GM12878 (cell line): ENCODE measurements around the gene GRB10. TPM values are rescaled to one million over a fixed set of nuclear protein-coding genes. Genes with fewer than 3 reads are reported as not detected.

Source experiments
- ATAC-seq: fragments of 200-7000 bp; cut with Tn5 transposase; 3 replicates; pipeline ENCODE4 v1.9.1; 2020; ENCODE audit warnings: mild to moderate bottlenecking, moderate library complexity
- BruUV-seq: library from RNA; stranded (reverse); fragments of 400-500 nt; replicated peaks from 2 replicates; lab custom pipeline; 2021; lab: Mats Ljungman, UMichigan
- CTCF ChIA-PET: fragments of 300-600 bp; sonication (Branson Sonifier 250); formaldehyde crosslinking; extraction: SDS; loops from one replicate; lab custom pipeline; 2021; ENCODE audit warnings: inconsistent platforms; lab: Yijun Ruan, JAX
- POLR2A ChIA-PET: fragments of 350-600 bp; formaldehyde crosslinking; extraction: SDS; loops from one replicate; lab custom pipeline; 2021; ENCODE audit warnings: inconsistent platforms; lab: Charles Lee
- RAD21 ChIA-PET: fragments of 300-600 bp; sonication (Branson Sonifier 250); formaldehyde crosslinking; loops from one replicate; lab custom pipeline; 2023; ENCODE audit warnings: antibody characterized with exemption; ENCODE audit not compliant: unreplicated experiment; lab: Charles Lee
- SMC1A ChIA-PET: fragments of 300-600 bp; sonication (Branson Sonifier 250); formaldehyde crosslinking; loops from one replicate; lab custom pipeline; 2023; ENCODE audit not compliant: unreplicated experiment, uncharacterized antibody; lab: Charles Lee
- DNase-seq: peaks from one replicate; pipeline ENCODE4 v3.0.0-alpha.2; 2011; ENCODE audit warnings: low read depth, low spot score
- FAIRE-seq: peaks from 3 replicates; lab custom pipeline; 2011; peaks lifted over from hg19 to GRCh38; lab: Jason Lieb, UNC
- H2AFZ ChIP-seq: 2 replicates; pipeline ENCODE4 v1.6.0; 2011; ENCODE audit warnings: low read depth, low read length, control low read depth; ENCODE audit not compliant: control insufficient read depth
- H3K27ac ChIP-seq: 2 replicates; pipeline ENCODE4 v1.5.1; 2011; ENCODE audit warnings: control low read depth; ENCODE audit not compliant: control insufficient read depth, insufficient read depth
- H3K27me3 ChIP-seq, 2 experiments: replicated peaks in 1 of 2; 2 replicates each; pipeline versions ENCODE4 v1.6.0 to v1.6.1; 2011; ENCODE audit warnings: low read length in 1 of 2; ENCODE audit not compliant: control insufficient read depth in 2 of 2, insufficient read depth in 2 of 2
- H3K36me3 ChIP-seq, 2 experiments: 2 replicates each; pipeline ENCODE4 v1.5.1; 2011; ENCODE audit warnings: low read length in 1 of 2; ENCODE audit not compliant: control insufficient read depth in 2 of 2, insufficient read depth in 2 of 2
- H3K4me1 ChIP-seq: 2 replicates; pipeline ENCODE4 v1.6.1; 2011; ENCODE audit warnings: mild to moderate bottlenecking, low read length, moderate library complexity, mixed read lengths; ENCODE audit not compliant: control insufficient read depth, insufficient read depth
- H3K4me2 ChIP-seq: 2 replicates; pipeline ENCODE4 v1.6.0; 2011; ENCODE audit warnings: control low read depth; ENCODE audit not compliant: control insufficient read depth, insufficient read depth
- H3K4me3 ChIP-seq: fragments of 200-600 bp; sonication (generic); 2 replicates; pipeline ENCODE4 v1.5.1; 2016
- H3K79me2 ChIP-seq: 2 replicates; pipeline ENCODE4 v1.6.0; 2011; ENCODE audit warnings: low read length; ENCODE audit not compliant: control insufficient read depth, insufficient read depth
- H3K9ac ChIP-seq: 2 replicates; pipeline ENCODE4 v1.8.0; 2011; ENCODE audit warnings: low read length, control low read depth, mixed read lengths; ENCODE audit not compliant: control insufficient read depth, insufficient read depth
- H3K9me3 ChIP-seq: replicated peaks from 3 replicates; pipeline ENCODE4 v1.5.1; 2011; ENCODE audit warnings: mild to moderate bottlenecking, low read length; ENCODE audit not compliant: control insufficient read depth, insufficient read depth
- H4K20me1 ChIP-seq: 2 replicates; pipeline ENCODE4 v1.6.0; 2011; ENCODE audit not compliant: control insufficient read depth, insufficient read depth
- CHD1 ChIP-seq: IDR thresholded peaks from 2 replicates; pipeline ENCODE4 v1.6.1; 2012; ENCODE audit warnings: low read depth, low read length, improper control_type of control experiment
- E2F4 ChIP-seq: IDR thresholded peaks from 2 replicates; pipeline ENCODE4 v1.6.1; 2012; ENCODE audit warnings: low read depth, low read length, improper control_type of control experiment
- PML ChIP-seq: IDR thresholded peaks from 2 replicates; pipeline ENCODE4 v1.6.1; 2012; ENCODE audit warnings: low read length, inconsistent platforms
- RAD21 ChIP-seq: IDR thresholded peaks from 2 replicates; pipeline ENCODE4 v1.6.1; 2011; ENCODE audit warnings: mild to moderate bottlenecking, low read depth, low read length, moderate library complexity; ENCODE audit not compliant: insufficient read depth
- RELA ChIP-seq: fragments of 450-650 bp; IDR thresholded peaks from 2 replicates; pipeline ENCODE4 v1.8.0; 2014; ENCODE audit warnings: borderline replicate concordance; ENCODE audit not compliant: partially characterized antibody
- STAT3 ChIP-seq: IDR thresholded peaks from 2 replicates; pipeline ENCODE4 v1.6.1; 2011; ENCODE audit warnings: low read depth, low read length, improper control_type of control experiment
- ZNF217 ChIP-seq: fragments of 450-650 bp; IDR thresholded peaks from 2 replicates; pipeline ENCODE4 v1.6.1; 2017; ENCODE audit warnings: antibody characterized with exemption, mild to moderate bottlenecking
- ZNF24 ChIP-seq: fragments of 450-650 bp; IDR thresholded peaks from 2 replicates; pipeline ENCODE4 v1.6.1; 2017; ENCODE audit warnings: antibody characterized with exemption, mild to moderate bottlenecking
- WGBS: methylation state at CpG from one replicate; pipeline ENCODE4 v1.1.6; 2016; ENCODE audit warnings: low lambda C conversion rate; ENCODE audit not compliant: insufficient replicate concordance, insufficient coverage; ENCODE audit errors: missing lambda C conversion rate; 5-methylcytosine and 5-hydroxymethylcytosine counted together
- in situ Hi-C: fragments of 300-500 bp; cut with MboI; formaldehyde crosslinking; loops from 9 replicates; pipeline ENCODE4 v1.14.3; 2018; ENCODE audit warnings: mixed read lengths
- intact Hi-C: fragments of 100-400 bp; cut with micrococcal nuclease; formaldehyde crosslinking; loops from one replicate; pipeline ENCODE4 v1.14.2; 2022; ENCODE audit not compliant: unreplicated experiment
- polyA plus RNA-seq, 11 experiments: library from polyadenylated mRNA; depleted of rRNA in 4 of 11; unstranded in 6 of 11; stranded (reverse) in 5 of 11; fragments of >200 nt; fragmentation: Nextera tagmentation in 4 of 11; fragmentation: Illumina TruSeq in 1 of 11; extraction: Ambion mirVana in 4 of 11; extraction: Trizol in 1 of 11; gene quantifications; 1 replicate in 1 of 11; 2 replicates in 10 of 11; pipeline versions ENCODE4 v1.2.1 to v1.2.3, GENCODE V29; 2011 to 2016; ENCODE audit warnings: inconsistent platforms in 2 of 11, missing spikeins in 2 of 11, low read depth in 1 of 11
- total RNA-seq, 4 experiments: library from RNA; depleted of rRNA in 3 of 4; stranded (reverse); fragments of >200 nt in 3 of 4; fragmentation: Illumina TruSeq in 1 of 4; extraction: Trizol in 1 of 4; gene quantifications; 2 replicates each; pipeline versions ENCODE4 v1.2.1 to v1.2.3, GENCODE V29; 2013 to 2021
- TF ChIP-seq, protein P1 (sequence below), 3 experiments: IDR thresholded peaks in 2 of 3; conservative IDR thresholded peaks in 1 of 3; 2 replicates each; pipeline ENCODE4 v1.5.1; 2011; ENCODE audit warnings: low read depth in 3 of 3, low read length in 3 of 3, mild to moderate bottlenecking in 3 of 3, control low read depth in 2 of 3, moderate library complexity in 2 of 3, inconsistent platforms in 1 of 3, mixed read lengths in 1 of 3; ENCODE audit not compliant: control insufficient read depth in 2 of 3, insufficient read depth in 1 of 3; ENCODE audit errors: extremely low read depth in 1 of 3
- TF ChIP-seq, protein P2 (sequence below): fragments of 450-650 bp; formaldehyde crosslinking; IDR thresholded peaks from 2 replicates; pipeline ENCODE4 v1.4.0; 2022; ENCODE audit warnings: mild to moderate bottlenecking, moderate library complexity

Gene GRB10
- total and polyA plus RNA-seq, 10 of the 15 experiments (the other 5 are each of a cell fraction or from before 2014, with no cell fraction given), result 0.04 to 0.33 TPM; not detected in 8

DNA sequence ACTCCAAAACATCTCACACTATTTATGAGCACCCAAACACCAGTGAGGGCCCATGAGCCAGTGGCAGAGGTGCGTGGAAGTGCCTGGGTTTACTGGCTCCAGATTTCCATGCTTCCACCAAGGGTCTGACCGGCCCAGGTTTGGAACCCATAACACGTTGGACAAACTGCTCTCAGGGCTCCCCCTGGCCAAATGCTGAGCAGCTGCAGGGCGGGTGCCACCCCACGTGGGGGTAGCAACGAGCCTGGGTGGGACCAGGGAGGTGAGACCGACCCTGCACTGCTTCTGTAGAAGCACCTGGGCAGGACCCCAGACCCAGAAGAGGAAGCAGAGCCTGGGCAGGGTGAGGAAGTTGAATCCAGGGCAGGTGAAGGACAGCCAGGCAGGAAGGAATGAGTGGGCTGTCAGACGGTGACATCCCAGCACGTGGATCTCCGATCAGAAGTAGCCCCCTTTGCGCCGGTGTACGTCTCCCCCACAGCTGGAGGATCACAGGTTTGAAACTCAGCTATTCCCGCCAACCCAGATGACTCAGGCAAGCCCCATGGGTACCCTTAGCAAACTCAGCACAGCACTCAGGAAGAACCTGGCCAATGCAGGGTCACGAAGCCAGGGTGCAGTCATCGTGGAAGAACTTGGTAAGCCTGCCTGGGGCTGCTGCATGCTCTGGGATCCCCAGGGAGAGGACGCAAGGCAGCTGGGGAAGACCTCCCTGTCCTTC is 117.1 kb downstream of the GRB10 start:
- H3K79me2 ChIP-seq, result no peaks in the 10 kb centered on the region
- H3K27me3 ChIP-seq, result peaks cover 1 to 3% of the 10 kb centered on the region in 2 experiments; a peak in 2 of 4 replicates
- no peak overlapping the region for H3K9ac ChIP-seq
- BruUV-seq, result no TSS peak
- ATAC-seq (peak; percentile 27), DNase-seq (no peak), FAIRE-seq (no peak)
- no peak overlapping the region for H3K4me3 ChIP-seq
- CTCF ChIA-PET, result no interaction called here
- RAD21 ChIA-PET, result no interaction called here
- no peak for TF ChIP-seq PML
- TF ChIP-seq, protein P1, sequence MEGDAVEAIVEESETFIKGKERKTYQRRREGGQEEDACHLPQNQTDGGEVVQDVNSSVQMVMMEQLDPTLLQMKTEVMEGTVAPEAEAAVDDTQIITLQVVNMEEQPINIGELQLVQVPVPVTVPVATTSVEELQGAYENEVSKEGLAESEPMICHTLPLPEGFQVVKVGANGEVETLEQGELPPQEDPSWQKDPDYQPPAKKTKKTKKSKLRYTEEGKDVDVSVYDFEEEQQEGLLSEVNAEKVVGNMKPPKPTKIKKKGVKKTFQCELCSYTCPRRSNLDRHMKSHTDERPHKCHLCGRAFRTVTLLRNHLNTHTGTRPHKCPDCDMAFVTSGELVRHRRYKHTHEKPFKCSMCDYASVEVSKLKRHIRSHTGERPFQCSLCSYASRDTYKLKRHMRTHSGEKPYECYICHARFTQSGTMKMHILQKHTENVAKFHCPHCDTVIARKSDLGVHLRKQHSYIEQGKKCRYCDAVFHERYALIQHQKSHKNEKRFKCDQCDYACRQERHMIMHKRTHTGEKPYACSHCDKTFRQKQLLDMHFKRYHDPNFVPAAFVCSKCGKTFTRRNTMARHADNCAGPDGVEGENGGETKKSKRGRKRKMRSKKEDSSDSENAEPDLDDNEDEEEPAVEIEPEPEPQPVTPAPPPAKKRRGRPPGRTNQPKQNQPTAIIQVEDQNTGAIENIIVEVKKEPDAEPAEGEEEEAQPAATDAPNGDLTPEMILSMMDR (IDR thresholded peaks at IDR 0.05 in 2 of 3, conservative IDR thresholded peaks at IDR 0.05 in 1 of 3; ENCODE audit: control insufficient read depth in 2 of 3, extremely low read depth in 1 of 3, insufficient read depth in 1 of 3, low read depth in 3 of 3, low read length in 3 of 3), result 0 out of 6 replicates have a peak, but pooled peaks of 1 of the 3 experiments have one; percentile 19
- POLR2A ChIA-PET, result no interaction called here
- peaks cover 38% of the 10 kb centered on the region for H3K4me1 ChIP-seq
- H3K4me2 ChIP-seq, result no peak overlapping the region
- in situ Hi-C loops (no loop called here), intact Hi-C loops (no loop called here)
- WGBS, result 3% methylated on average over 13 of the region's 17 CpGs
- no peaks in the 10 kb centered on the region for H3K36me3 ChIP-seq
- SMC1A ChIA-PET, result interaction anchor here (0.8 kb wide), 1 partner anchor 197 kb away, joined by 3 read pairs; no protein-coding TSS in a partner anchor
- no peaks in the 10 kb centered on the region; the same call in 2 of the 3 replicates for H3K9me3 ChIP-seq
- H4K20me1 ChIP-seq, result no peaks in the 10 kb centered on the region
- no peak overlapping the region; the same call in 1 of the 2 replicates for H2AFZ ChIP-seq
- H3K27ac ChIP-seq, result no peak overlapping the region

GRCh38 chr7:50664937-50665336 is 117.8 kb downstream of the GRB10 start:
- BruUV-seq, result no TSS peak
- RAD21 ChIA-PET, result no interaction called here
- Histone ChIP-seq H3K4me1 (peaks cover 42% of the 10 kb centered on the region), H3K4me2 (no peak overlapping the region), H3K27ac (no peak overlapping the region), H3K4me3 (no peak overlapping the region), H3K9ac (no peak overlapping the region), H3K27me3 (peaks cover 1 to 3% of the 10 kb centered on the region in 2 experiments; a peak in 3 of 4 replicates), H3K36me3 (no peaks in the 10 kb centered on the region), H3K79me2 (no peaks in the 10 kb centered on the region), H3K9me3 (no peaks in the 10 kb centered on the region; the same call in 2 of the 3 replicates), H2AFZ (no peak overlapping the region), H4K20me1 (no peaks in the 10 kb centered on the region)
- CTCF ChIA-PET, result no interaction called here
- DNase-seq (no peak), FAIRE-seq (no peak), ATAC-seq (peak; percentile 60)
- POLR2A ChIA-PET, result no interaction called here
- in situ Hi-C loops (no loop called here), intact Hi-C loops (no loop called here)
- SMC1A ChIA-PET, result no interaction called here
- 1% methylated on average over 4 of the region's 4 CpGs for WGBS
- TF ChIP-seq ZNF24, result no peak
- TF ChIP-seq E2F4, result no peak
- TF ChIP-seq, protein P2, sequence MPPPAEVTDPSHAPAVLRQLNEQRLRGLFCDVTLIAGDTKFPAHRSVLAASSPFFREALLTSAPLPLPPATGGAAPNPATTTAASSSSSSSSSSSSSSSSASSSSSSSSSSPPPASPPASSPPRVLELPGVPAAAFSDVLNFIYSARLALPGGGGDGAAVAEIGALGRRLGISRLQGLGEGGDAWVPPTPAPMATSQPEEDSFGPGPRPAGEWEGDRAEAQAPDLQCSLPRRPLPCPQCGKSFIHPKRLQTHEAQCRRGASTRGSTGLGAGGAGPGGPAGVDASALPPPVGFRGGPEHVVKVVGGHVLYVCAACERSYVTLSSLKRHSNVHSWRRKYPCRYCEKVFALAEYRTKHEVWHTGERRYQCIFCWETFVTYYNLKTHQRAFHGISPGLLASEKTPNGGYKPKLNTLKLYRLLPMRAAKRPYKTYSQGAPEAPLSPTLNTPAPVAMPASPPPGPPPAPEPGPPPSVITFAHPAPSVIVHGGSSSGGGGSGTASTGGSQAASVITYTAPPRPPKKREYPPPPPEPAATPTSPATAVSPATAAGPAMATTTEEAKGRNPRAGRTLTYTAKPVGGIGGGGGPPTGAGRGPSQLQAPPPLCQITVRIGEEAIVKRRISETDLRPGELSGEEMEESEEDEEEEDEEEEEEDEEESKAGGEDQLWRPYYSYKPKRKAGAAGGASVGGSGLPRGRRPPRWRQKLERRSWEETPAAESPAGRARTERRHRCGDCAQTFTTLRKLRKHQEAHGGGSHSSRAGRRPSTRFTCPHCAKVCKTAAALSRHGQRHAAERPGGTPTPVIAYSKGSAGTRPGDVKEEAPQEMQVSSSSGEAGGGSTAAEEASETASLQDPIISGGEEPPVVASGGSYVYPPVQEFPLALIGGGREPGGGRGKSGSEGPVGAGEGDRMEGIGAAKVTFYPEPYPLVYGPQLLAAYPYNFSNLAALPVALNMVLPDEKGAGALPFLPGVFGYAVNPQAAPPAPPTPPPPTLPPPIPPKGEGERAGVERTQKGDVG, result no peak
- TF ChIP-seq CHD1, result no peak
- no peak for TF ChIP-seq RELA
- no peak for TF ChIP-seq STAT3
- no peak for TF ChIP-seq ZNF217
- no peak for TF ChIP-seq RAD21
